ENCODE measurements around the gene ISYNA1.
A peak's percentile ranks its signal among the peaks of the same experiment; 100 is the strongest.

Gene ISYNA1

GRCh38 chr19:18466354-18466753, 28.4 kb upstream of the ISYNA1 start:
- DNase-seq: no peak

GRCh38 chr19:18465964-18466339, 28.0 kb upstream of the ISYNA1 start:
- no peak for DNase-seq

DNA sequence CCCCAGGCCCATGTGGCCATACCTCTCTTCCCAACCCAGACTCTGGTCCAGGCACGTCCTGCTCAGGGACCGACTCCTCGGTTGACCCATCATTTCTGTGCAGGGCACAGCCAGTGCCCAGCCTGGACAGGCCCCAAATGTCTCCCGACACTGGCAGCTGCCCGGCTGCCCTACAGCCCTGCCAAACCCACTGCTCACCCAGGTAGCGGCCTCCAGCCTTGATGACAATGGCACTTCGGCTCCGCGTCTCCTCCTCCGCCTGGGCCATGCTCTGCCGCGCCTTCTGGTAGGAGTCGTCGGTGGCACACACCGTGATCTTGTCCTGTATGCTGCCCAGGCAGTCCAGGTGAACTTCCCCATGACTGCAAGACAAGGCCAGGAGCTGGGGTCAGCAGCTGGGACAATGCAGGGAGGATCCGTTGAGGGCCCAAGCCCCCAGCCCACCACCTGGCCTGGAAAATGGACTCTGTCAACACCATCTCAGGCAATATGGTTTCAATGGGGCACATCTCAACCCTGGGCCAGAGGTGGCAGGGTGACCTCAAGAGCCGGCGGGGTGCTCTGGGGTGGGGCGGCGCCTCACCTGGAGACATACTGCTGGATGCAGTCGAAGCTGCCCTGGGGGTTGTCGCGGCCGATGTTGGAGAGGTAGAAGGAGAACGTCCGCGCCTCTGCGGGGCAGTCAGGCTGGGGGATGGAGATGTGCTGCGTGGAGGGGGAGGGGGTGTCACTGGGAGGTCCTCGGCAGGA, 27.5 kb upstream of the ISYNA1 start:
- DNase-seq: no peak

DNA sequence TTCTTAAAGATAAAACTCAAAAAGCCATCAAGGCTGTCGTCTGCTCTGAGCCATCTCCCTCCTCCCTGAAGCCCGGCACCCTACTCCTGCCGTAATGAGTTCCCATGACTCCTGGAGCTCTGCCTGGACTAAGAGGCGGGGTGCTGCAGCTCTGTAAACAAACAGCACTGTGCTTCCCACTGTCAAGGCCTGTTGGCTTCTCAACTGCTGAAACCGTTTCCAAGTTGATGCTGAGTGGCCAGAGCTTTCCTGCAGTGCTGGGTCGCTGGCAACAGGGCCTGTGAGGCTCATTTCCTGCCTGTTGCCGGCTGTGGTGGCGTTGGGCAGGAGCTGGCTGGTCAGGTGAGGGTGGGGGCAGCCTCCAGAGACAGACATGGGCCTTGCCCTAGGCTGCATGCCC, 26.7 kb upstream of the ISYNA1 start:
- DNase-seq: peak; percentile 96

- DNase-seq: no peak
Measured at GRCh38 chr19:18461471-18461870, 23.5 kb upstream of the ISYNA1 start.

GRCh38 chr19:18460900-18461299, 23.0 kb upstream of the ISYNA1 start:
- DNase-seq: no peak

DNA sequence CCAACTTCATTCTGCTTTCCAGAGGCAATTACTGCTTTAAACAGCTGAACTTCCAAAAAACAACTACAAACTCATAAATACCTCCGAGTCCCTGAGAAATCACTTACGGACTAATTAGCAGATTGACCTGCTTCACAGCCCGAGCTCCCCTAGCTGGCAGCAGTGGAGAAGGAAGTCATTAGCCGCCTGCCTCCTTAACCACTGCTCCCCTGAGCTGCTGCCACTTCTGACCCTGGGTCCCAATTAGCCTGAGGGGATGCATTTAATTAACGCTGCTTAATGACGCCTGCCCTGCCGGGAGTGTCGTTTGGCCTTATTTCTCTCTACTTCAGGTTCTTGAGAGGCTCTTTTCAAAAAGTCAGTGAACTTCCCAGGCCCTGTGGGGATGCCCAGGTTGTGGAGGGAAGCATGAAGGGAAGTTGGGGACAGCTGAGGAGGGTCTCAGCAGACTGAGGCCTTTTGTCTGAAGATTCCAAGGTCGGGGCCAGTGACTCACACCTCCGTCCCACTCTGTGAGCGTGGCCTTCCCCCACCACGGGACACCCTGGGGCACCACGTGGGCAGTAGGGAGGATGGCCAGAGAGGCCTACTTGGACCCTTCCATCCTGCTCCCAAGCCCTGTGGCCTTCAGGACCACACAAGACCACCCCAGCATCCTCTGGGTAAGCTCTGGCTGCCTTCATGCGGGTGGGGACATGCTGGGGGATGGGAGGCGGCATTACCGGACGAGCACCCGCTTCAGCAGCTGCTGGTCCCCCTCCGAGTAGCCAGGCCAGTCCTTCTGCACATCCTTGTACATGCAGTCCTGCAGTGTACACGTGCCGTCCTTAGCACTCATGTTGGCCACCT, 19.8 kb upstream of the ISYNA1 start:
- DNase-seq: peak; percentile 56

- DNase-seq: no peak
Measured at GRCh38 chr19:18456974-18457373, 19.0 kb upstream of the ISYNA1 start.

- no peak for DNase-seq
Measured at GRCh38 chr19:18456279-18456678, 18.3 kb upstream of the ISYNA1 start.

- DNase-seq: no peak
Measured at GRCh38 chr19:18453269-18454024, 15.5 kb upstream of the ISYNA1 start.

DNA sequence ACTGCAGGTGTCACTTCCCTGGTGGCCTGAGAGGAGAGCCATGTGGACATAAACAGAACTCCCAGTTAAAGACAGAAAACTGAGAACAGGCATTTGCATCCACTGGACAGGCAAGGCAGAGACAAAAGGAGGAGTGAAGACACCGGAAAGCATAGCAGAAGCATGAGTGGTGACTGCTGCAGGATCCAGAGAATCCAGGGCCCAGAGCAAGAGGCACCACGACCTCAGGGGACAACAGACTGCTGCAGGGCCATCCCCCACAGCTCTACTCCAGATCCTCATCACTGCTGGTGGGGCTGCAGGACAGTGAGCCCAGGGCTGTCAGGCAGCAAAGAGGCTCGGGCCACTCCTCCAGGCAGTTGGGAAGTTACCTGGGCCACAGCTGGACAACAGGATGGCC, 14.5 kb upstream of the ISYNA1 start:
- no peak for DNase-seq

GRCh38 chr19:18450931-18451836, 13.3 kb upstream of the ISYNA1 start:
- peak; percentile 78 for DNase-seq

DNA sequence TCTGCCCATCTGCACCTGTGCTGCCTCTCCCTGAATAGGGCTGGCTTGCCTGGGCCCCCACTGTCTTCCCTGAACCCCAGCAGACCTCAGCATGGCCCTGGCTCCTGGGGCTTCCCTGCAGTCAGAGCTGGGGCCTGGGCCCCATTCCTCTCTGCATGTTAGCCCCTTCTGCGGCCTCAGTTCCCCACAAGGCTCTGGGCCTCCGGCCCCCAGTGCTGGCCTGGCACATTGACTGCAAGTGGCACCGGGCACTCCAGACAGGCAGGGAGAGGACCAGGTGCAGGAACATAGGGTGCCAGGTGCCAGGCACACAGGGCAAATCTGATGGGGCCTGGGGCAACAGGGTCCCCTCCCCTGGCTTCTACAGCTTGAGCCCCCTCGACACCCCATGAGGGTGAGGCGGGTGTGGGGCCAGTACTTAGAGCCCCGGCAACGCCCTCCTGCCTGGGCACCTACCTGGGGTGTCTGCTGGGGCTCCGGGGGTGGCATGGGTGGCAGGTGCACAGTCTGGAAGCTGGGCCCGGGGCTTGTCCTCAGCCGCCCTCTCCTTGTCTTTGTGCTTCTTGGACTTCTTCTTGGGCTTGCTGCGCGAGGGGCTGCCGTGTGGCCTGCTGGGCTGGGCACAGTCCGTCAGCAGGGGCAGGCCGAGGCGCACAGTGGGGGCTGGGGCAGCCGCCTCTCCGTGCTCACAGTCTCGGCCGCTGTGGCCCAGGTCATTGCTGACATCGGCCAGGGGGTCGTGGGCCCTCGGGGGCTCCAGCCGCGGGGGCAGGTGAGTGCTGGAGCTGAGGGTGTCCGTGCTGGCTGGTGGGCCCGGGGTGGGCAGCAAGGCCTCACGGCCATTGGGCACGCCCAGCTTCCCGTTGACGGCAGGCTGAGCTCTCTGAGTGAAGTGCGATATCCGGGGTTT, 12.3 kb upstream of the ISYNA1 start:
- DNase-seq: no peak

DNA sequence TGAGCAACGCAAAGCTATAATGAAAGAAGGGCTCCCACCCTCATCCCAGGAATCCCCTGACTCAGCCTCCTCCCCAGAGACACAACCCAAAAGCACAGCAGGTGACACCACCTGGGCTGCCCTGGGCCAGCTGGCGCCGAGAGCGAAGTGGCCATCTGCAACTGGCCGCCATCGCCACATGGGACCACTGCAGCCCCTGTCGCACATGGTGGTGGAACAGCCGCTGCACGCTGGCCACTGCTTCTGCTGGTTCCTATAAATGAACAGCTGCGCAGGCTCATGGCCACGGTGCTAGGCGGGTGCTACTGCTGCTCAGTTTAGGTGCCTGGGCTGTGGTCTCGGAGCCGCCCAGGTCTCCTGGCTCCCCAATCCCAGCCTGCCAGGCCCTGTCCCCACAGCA, 11.6 kb upstream of the ISYNA1 start:
- DNase-seq: no peak

DNA sequence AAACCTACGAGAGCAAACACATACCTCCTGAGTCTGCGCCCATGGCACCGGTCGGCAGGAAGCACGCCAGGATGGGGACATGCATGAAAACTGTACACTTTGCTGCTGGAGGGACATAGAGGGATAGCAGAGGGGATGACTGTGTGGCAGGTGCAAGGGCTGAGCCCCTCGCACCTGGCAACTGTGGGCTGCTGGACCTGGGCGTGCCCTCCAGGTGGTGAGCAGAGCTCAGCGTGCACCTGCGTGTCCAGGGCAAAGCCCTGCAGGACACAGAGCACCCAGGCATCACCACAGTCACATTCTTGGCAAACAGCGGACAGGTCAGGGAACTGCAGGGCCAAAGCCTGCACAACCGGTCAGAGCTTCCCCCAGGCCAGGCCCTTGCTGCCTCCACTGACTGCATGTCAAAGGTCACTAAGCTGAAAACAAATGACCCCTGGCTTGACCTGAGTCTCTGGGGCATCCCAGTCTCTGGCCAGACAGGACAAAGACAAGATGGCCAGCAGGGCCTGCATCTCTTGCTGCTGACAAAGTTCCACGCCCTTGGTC, 9.0 kb upstream of the ISYNA1 start:
- no peak for DNase-seq

DNA sequence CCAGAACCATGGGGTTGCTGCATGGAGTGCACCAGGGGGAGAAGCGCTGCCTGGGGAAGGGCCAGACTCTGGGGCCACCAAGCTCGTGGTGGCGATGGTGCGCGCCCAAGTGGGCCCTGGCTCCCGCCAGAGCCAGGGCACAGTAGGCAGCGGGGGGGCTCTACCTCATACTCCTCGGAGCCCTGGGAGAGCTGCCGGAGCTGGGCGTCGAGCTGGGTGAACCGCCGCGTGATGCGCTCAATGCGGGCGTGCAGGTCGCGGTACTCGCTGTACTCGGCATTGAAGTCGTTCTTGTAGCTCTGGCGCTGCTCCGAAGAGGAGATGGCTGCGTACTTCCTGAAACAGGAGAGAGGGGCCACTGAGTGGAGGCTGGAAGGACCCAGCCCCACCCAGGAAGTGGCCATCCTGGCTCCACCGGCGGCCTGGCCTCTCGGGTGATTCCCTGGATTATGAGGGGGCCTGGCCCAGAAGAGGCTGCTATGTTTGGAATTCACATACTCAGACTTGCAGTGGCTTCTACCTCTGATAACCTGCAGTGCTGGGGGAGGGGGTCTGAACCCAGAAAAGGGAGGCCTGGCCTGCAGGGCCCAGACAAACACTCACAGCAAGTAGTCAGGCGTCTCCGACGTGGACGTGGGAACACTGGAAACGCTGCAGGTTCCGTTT, 8.3 kb upstream of the ISYNA1 start:
- no peak for DNase-seq

DNA sequence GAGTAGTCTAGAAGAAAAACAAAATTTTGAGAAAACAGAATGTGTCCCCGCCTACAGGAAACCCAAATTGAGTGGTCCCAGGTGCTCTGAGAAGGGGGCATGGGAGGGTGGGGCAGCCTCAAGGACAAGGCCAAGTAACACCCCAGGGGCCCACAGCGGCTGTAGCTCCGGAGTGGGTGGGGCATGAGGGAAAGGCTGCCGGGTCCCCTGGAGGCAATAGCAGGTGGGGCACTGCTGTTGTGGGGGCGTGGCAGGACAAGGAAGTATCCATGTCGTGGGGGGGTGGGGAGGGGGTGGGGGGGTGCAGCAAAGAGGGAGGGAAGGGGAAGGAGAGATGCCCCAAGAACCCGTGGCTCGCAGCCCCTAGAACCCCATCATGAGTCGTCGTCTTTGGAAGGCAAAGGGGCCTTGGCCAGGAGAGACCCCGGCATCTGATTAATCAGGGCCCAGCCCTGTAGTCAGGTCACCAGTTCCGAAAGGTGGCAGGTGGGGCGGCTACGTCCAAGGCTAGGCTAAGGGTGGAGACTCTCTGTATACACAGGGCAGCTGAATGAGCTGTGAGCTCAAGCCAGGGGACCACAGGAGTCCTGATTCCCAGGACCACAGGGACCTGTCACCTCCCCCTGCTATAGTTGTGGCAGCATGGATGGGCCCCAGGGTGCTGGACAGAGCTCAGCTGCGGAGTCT, 7.5 kb upstream of the ISYNA1 start:
- no peak for DNase-seq

DNA sequence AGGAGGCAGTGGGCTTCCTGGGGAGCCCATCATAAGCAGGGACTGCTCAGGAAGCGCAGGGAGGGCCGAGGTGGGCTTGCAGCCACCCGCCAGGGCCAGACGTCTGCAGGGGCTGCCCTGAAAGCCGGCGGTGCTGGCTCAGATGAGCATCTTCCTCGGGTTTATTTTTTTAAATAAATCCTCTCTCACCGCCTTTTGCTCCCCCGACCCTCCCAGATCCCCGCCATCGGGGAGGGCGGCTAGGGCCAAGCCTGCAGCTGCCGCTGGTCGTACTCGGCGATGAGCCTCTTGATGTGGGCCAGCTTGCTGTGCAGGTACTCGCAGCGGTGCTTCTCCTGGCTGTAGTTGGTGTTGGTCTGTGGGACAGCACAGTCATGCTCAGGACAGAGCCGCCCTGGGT, 6.6 kb upstream of the ISYNA1 start:
- DNase-seq: no peak

GRCh38 chr19:18443831-18444230, 5.9 kb upstream of the ISYNA1 start:
- no peak for DNase-seq

- DNase-seq: no peak
Measured at GRCh38 chr19:18443406-18443805, 5.5 kb upstream of the ISYNA1 start.
